Parathyroid adenoma (tissue), 2 donors: ENCODE results near the gene STOX2.
A peak's percentile ranks its signal among the peaks of the same experiment; 100 is the strongest.

Source experiments
- H2AFZ ChIP-seq: fragments of 300-600 bp; sonication (generic); one replicate; pipeline ENCODE4 v1.7.0; 2017; ENCODE audit warnings: antibody characterized with exemption, mild to moderate bottlenecking
- H3K27ac ChIP-seq: fragments of 300-600 bp; sonication (generic); one replicate; pipeline ENCODE4 v1.7.0; 2017
- H3K27me3 ChIP-seq: fragments of 300-600 bp; sonication (generic); one replicate; pipeline ENCODE4 v1.7.0; 2017; ENCODE audit warnings: low read length; ENCODE audit not compliant: control insufficient read depth, insufficient read depth
- H3K36me3 ChIP-seq: fragments of 300-600 bp; sonication (generic); one replicate; pipeline ENCODE4 v1.7.0; 2017; ENCODE audit warnings: low read length; ENCODE audit not compliant: control insufficient read depth, insufficient read depth
- H3K4me1 ChIP-seq: fragments of 300-600 bp; sonication (generic); one replicate; pipeline ENCODE4 v1.7.0; 2017; ENCODE audit warnings: control low read depth
- H3K4me2 ChIP-seq: fragments of 300-600 bp; sonication (generic); one replicate; pipeline ENCODE4 v1.7.0; 2017; ENCODE audit warnings: low read length
- H3K4me3 ChIP-seq: fragments of 300-600 bp; sonication (generic); one replicate; pipeline ENCODE4 v1.7.0; 2017; ENCODE audit warnings: low read depth, low read length
- H3K79me2 ChIP-seq: fragments of 300-600 bp; sonication (generic); one replicate; pipeline ENCODE4 v1.7.0; 2017; ENCODE audit warnings: control low read depth
- H3K9ac ChIP-seq: fragments of 300-600 bp; sonication (generic); one replicate; pipeline ENCODE4 v1.7.0; 2017; ENCODE audit warnings: mild to moderate bottlenecking
- H3K9me3 ChIP-seq: fragments of 300-600 bp; sonication (generic); one replicate; pipeline ENCODE4 v1.7.0; 2017; ENCODE audit warnings: low read length; ENCODE audit not compliant: control insufficient read depth
- TF ChIP-seq, protein P1 (sequence below): fragments of 300-600 bp; sonication (generic); IDR thresholded peaks from one replicate; pipeline ENCODE4 v1.7.0; 2017; ENCODE audit warnings: antibody characterized with exemption, mild to moderate bottlenecking
- donor health status: primary hyperparathyroidism.

Gene STOX2, protein sequence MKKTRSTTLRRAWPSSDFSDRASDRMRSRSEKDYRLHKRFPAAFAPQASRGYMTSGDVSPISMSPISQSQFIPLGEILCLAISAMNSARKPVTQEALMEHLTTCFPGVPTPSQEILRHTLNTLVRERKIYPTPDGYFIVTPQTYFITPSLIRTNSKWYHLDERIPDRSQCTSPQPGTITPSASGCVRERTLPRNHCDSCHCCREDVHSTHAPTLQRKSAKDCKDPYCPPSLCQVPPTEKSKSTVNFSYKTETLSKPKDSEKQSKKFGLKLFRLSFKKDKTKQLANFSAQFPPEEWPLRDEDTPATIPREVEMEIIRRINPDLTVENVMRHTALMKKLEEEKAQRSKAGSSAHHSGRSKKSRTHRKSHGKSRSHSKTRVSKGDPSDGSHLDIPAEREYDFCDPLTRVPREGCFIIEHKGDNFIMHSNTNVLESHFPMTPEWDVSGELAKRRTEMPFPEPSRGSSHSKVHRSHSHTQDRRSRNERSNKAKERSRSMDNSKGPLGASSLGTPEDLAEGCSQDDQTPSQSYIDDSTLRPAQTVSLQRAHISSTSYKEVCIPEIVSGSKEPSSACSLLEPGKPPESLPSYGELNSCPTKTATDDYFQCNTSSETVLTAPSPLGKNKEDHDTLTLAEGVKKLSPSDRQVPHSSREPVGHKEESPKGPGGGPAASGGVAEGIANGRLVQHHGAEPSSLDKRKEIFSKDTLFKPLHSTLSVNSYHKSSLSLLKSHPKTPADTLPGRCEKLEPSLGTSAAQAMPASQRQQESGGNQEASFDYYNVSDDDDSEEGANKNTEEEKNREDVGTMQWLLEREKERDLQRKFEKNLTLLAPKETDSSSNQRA (N-terminal part only)

DNA sequence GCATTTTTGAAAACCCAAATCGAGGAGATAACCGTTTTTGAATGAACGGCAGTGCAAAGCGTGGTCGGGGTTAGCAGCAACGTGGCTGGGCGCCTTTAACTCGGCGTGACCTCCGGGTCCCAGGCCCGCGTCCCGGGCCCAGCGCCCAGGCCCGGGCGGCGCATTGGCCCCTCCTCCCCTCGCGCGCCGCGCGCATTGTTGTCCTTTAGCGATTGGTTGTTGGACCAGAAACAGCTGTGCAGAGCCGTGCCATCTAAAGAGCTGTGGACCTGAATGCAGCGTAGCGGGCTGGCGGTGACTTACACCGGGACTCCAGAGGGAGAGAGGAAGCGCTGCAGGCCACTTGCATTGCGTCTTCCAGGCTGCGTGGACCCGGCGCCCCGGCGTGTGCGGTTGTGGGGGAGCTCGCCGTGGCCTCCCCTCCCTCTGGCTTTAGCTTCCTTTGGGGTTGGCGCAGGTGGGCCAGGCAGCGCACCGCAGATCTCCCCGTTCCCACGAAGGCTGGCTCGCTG lies at the start of gene STOX2:
Gene STOX2 (plus strand): TSS at position 227 of the 512 bp plus-strand sequence. CDS start 1,484 bp downstream, outside the sequence.
- Histone ChIP-seq H3K27me3 (no peaks in the 10 kb centered on the region), H3K79me2 (no peaks in the 10 kb centered on the region), H3K4me2 (peak within 1 kb of the TSS; percentile 86), H3K27ac (no peak within 1 kb of the TSS), H3K36me3 (no peaks in the 10 kb centered on the region), H3K9me3 (no peaks in the 10 kb centered on the region), H3K4me3 (peak within 1 kb of the TSS; percentile 17), H2AFZ (peak within 1 kb of the TSS; percentile 56), H3K4me1 (no peaks in the 10 kb centered on the region), H3K9ac (no peak within 1 kb of the TSS)
- TF ChIP-seq, protein P1, sequence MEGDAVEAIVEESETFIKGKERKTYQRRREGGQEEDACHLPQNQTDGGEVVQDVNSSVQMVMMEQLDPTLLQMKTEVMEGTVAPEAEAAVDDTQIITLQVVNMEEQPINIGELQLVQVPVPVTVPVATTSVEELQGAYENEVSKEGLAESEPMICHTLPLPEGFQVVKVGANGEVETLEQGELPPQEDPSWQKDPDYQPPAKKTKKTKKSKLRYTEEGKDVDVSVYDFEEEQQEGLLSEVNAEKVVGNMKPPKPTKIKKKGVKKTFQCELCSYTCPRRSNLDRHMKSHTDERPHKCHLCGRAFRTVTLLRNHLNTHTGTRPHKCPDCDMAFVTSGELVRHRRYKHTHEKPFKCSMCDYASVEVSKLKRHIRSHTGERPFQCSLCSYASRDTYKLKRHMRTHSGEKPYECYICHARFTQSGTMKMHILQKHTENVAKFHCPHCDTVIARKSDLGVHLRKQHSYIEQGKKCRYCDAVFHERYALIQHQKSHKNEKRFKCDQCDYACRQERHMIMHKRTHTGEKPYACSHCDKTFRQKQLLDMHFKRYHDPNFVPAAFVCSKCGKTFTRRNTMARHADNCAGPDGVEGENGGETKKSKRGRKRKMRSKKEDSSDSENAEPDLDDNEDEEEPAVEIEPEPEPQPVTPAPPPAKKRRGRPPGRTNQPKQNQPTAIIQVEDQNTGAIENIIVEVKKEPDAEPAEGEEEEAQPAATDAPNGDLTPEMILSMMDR: no peak

DNA sequence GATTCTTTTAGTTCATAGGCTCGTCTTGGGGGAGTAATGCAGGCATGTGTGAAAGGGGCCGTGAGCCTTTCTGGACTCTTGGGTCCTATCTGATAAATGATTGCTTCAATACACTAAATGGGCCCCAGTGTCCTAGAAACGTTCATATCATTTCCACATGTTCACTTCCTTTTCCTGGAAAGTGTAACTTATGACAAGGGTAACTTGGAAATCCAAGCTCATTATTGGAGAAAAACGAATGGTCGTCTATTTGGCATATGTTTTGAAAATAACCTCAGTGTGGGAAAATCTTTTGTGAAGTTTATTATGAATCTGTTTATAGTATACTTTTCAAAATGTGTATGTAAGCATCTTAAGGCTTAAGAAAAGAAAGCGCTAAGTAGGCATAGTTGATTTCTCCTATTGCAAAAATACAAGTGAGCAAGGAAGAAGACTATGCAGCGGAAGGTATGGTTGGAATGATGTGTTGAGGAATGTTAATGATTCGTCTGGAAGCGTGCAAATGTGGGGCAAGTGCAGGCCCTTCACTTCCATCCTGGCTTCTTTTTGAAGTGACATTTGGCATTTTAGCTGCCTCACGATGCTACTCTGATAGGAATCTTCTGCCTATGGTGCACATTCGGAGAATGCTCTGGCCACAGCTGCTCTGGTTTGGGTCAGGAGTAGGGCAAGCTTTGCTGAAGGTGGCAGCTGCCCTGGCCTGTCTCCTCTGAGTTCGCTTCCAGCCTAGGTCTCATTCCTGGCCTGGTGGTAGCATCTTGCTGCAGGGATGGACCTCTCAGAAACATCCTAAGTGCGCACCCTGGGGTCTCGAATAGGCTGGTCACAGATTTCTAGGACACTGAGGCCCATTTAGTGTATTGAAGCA lies 49.5 kb upstream of the STOX2 start:
- H3K9ac ChIP-seq: no peak overlapping the region
- H3K4me2 ChIP-seq: no peak overlapping the region
- no peaks in the 10 kb centered on the region for H3K36me3 ChIP-seq
- no peaks in the 10 kb centered on the region for H3K27me3 ChIP-seq
- TF ChIP-seq, protein P1: no peak
- no peak overlapping the region for H3K27ac ChIP-seq
- H3K4me3 ChIP-seq: no peak overlapping the region
- no peak overlapping the region for H2AFZ ChIP-seq
- no peaks in the 10 kb centered on the region for H3K4me1 ChIP-seq
- H3K79me2 ChIP-seq: no peaks in the 10 kb centered on the region
- no peaks in the 10 kb centered on the region for H3K9me3 ChIP-seq

DNA sequence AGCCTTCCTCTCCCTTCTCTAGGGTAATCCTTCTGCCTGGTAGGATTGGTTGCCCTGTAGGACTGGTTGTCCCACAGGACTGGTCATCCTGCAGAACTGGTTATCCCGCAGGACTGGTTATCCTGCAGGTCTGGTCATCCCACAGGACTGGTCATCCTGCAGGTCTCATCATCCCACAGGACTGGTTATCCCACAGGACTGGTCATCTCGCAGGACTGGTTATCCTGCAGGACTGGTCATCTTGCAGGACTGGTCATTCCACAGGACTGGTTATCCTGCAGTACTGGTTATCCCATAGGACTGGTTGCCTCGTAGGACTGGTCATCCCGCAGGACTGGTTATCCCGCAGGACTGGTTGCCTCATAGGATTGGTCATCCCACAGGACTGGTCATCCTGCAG lies 48.1 kb upstream of the STOX2 start:
- no peaks in the 10 kb centered on the region for H3K36me3 ChIP-seq
- no peak overlapping the region for H2AFZ ChIP-seq
- no peaks in the 10 kb centered on the region for H3K27me3 ChIP-seq
- H3K4me1 ChIP-seq: no peaks in the 10 kb centered on the region
- H3K4me3 ChIP-seq: no peak overlapping the region
- H3K79me2 ChIP-seq: no peaks in the 10 kb centered on the region
- H3K27ac ChIP-seq: no peak overlapping the region
- no peak overlapping the region for H3K4me2 ChIP-seq
- TF ChIP-seq, protein P1: no peak
- no peak overlapping the region for H3K9ac ChIP-seq
- H3K9me3 ChIP-seq: no peaks in the 10 kb centered on the region

DNA sequence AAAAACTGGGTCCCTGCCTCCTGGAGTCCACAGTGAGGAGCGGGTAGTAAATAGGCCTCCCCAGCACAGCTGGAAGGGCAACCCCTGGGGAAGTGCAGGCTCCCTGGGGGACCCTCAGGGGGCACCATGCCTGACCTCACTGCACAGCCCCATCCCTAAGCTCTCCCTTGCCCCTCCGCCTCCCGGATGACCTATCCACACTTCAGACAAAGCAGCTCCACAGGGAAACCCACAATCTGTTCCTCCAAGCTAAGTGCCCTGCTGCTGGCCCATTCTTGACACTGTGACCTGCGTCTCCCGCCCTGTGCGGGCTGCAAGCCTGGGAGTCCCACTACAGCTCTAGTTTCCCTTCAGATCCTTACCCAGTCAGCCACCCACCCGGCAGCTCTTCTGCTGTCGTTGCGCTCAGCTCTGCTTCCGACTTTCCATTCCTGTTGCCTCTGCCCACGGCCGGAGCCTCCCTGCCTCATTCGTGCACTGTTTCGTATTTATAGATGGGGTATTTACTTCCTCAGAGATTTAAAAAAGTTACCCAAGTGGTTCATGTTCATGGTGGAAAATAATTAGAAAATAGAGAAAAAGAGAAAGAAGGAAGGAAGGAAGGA lies 47.0 kb upstream of the STOX2 start:
- Histone ChIP-seq H2AFZ (no peak overlapping the region), H3K36me3 (no peaks in the 10 kb centered on the region)
- TF ChIP-seq, protein P1: no peak

More for the DNA sequence above, 47.0 kb upstream of the STOX2 start:
- H3K27ac ChIP-seq: no peak overlapping the region
- H3K4me1 ChIP-seq: no peaks in the 10 kb centered on the region
- no peaks in the 10 kb centered on the region for H3K27me3 ChIP-seq
- no peaks in the 10 kb centered on the region for H3K9me3 ChIP-seq
- H3K4me3 ChIP-seq: no peak overlapping the region
- H3K9ac ChIP-seq: no peak overlapping the region
- H3K79me2 ChIP-seq: no peaks in the 10 kb centered on the region
- no peak overlapping the region for H3K4me2 ChIP-seq
